HG03060 (cell line): ENCODE data around the gene LDAH.
"Not testable (repeated sequence)": the region's sequence is repeated elsewhere in the genome, so short reads cannot be mapped to it uniquely, and the experiment has no call there.

Experiments
- ATAC-seq: cut with Tn5 transposase; IDR thresholded peaks from one replicate; pipeline ENCODE4 v1.9.1; 2021; ENCODE audit warnings: low read depth, moderate number of reproducible peaks; ENCODE audit not compliant: unreplicated experiment

Gene LDAH

GRCh38 chr2:20793944-20794343, 29.0 kb downstream of the LDAH start:
- ATAC-seq, result not testable (repeated sequence)

GRCh38 chr2:20781656-20782265, 41.1 kb downstream of the LDAH start:
- ATAC-seq, result no peak

- no peak for ATAC-seq
Observed at GRCh38 chr2:20771299-20771698, 51.6 kb downstream of the LDAH start.

GRCh38 chr2:20766798-20767644, 55.9 kb downstream of the LDAH start:
- no peak for ATAC-seq

- no peak for ATAC-seq
Observed at GRCh38 chr2:20766213-20766612, 56.7 kb downstream of the LDAH start.

GRCh38 chr2:20762945-20763683, 59.8 kb downstream of the LDAH start:
- no peak for ATAC-seq

GRCh38 chr2:20759487-20759886, 63.4 kb downstream of the LDAH start:
- ATAC-seq, result no peak

GRCh38 chr2:20758997-20759396, 63.9 kb downstream of the LDAH start:
- ATAC-seq, result peak; percentile 78

- ATAC-seq, result no peak
Observed at GRCh38 chr2:20757405-20758090, 65.4 kb downstream of the LDAH start.

GRCh38 chr2:20755132-20755800, 67.6 kb downstream of the LDAH start:
- no peak for ATAC-seq

GRCh38 chr2:20752293-20752692, 70.6 kb downstream of the LDAH start:
- no peak for ATAC-seq

- ATAC-seq, result no peak
Observed at GRCh38 chr2:20747317-20747716, 75.6 kb downstream of the LDAH start.

GRCh38 chr2:20745924-20746555, 76.9 kb downstream of the LDAH start:
- ATAC-seq, result no peak

- ATAC-seq, result peak; percentile 96
Observed at GRCh38 chr2:20744366-20745335, 78.2 kb downstream of the LDAH start.

- no peak for ATAC-seq
Observed at GRCh38 chr2:20738772-20739171, 84.1 kb downstream of the LDAH start.

- peak; percentile 94 for ATAC-seq
Observed at GRCh38 chr2:20737505-20737904, 85.4 kb downstream of the LDAH start.

- no peak for ATAC-seq
Observed at GRCh38 chr2:20728114-20728758, 94.7 kb downstream of the LDAH start.

- ATAC-seq, result no peak
Observed at GRCh38 chr2:20726913-20727312, 96.0 kb downstream of the LDAH start.
